Astrocyte (in vitro differentiated cells and primary cell): ENCODE measurements around the gene NDUFA11.

ENCODE experiments used
- EZH2 ChIP-seq: IDR thresholded peaks from 2 replicates; pipeline ENCODE4 v1.6.1; 2012; ENCODE audit warnings: mild to moderate bottlenecking, low read length, inconsistent platforms; ENCODE audit not compliant: insufficient read depth
- TF ChIP-seq, protein P1 (sequence below): IDR thresholded peaks from 2 replicates; pipeline ENCODE4 v1.5.1; 2011; ENCODE audit warnings: low read depth, mild to moderate bottlenecking, inconsistent platforms, low read length, moderate library complexity; ENCODE audit not compliant: insufficient read depth

DNA sequence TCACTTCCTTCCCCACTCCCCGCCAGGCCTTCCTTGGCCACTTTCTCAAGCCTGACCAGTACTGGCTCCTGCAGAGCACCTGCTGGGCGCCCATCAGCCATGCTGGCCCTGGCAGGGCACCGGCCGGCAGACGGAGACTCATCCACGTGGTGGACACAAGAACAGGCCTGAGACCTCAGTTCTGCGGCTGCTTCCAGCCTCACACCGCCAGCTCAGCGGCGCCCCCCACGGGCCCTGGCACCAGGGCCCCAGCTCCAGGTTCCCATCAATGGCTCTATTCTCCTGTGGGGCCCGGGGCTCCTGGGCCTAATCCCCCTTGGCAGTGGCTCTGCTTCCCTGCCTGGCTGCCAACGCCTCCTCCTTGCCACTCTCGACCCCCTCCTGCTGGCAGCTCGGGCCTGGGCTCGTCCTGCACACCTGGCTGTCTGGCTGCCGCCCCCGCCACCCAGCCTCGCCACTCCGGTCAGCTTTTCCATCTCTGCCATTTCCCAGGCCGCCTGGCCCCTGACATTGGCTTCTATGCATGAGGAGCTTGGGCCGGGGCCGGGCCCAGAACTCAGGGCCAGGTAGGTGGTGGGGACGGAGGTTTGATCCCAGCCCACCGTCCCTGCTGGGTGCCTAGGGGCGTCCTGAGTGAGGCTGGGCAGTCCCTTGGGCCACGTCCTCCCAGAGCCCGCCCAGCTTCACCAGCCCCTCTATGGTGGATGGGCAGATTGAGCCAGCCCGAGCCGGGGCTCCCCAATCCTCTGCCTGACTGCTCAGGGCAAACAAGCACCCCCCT is 6.2 kb downstream of the NDUFA11 start:
- TF ChIP-seq, protein P1, sequence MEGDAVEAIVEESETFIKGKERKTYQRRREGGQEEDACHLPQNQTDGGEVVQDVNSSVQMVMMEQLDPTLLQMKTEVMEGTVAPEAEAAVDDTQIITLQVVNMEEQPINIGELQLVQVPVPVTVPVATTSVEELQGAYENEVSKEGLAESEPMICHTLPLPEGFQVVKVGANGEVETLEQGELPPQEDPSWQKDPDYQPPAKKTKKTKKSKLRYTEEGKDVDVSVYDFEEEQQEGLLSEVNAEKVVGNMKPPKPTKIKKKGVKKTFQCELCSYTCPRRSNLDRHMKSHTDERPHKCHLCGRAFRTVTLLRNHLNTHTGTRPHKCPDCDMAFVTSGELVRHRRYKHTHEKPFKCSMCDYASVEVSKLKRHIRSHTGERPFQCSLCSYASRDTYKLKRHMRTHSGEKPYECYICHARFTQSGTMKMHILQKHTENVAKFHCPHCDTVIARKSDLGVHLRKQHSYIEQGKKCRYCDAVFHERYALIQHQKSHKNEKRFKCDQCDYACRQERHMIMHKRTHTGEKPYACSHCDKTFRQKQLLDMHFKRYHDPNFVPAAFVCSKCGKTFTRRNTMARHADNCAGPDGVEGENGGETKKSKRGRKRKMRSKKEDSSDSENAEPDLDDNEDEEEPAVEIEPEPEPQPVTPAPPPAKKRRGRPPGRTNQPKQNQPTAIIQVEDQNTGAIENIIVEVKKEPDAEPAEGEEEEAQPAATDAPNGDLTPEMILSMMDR: no peak
- TF ChIP-seq EZH2: no peak
